HG03520 (cell line): ENCODE results near the gene STK38L.

Source experiments
- ATAC-seq: cut with Tn5 transposase; IDR thresholded peaks from one replicate; pipeline ENCODE4 v1.9.1; 2021; ENCODE audit warnings: mild to moderate bottlenecking, moderate library complexity; ENCODE audit not compliant: unreplicated experiment

STK38L gene

DNA sequence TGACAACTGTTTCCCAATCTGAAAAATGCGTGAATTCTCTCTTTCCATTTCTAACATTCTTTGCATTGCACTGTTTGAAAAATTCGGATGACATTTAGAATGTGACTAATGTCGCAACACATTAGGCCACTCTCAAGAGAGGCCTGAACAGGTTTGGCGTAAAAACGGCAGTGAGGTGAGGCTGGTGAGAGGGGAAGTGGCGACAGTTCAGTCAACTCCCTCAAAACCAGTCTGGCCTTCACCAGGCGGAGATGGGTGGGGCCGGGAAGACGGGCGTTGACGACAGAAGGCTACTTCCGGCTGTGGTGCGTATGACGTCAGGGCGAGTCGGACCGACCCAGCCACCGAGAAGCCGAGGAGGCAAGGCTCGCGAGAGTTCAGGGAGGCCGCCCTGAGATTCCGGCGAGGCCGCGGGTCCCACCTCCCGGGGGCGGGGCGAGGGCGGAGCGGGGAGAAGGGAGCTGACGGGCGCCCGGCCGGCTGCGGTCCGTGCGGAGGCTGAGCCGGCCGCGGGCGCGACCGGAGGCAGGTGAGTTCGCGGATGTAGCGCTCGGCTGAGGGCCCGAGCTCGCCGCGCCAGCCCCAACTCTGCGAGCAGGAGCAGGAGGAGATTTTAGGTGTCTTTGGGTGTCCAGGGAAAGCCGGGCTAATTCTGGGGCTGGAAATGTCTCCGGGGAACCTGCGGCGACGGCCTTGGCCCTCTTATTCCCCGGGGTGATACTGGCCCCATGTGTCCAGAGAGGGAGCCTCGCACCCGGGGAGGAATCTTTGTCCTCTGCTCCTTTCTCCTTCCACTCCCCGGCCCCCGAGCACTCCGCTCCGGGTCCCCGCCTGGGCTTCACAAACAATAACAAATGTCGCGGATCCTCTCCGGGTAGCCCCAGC is at the start of gene STK38L:
Gene STK38L (plus strand): TSS at position 483 of the 885 bp plus-strand sequence. CDS start 53,435 bp downstream, outside the sequence.
- ATAC-seq = peak; percentile 92

DNA sequence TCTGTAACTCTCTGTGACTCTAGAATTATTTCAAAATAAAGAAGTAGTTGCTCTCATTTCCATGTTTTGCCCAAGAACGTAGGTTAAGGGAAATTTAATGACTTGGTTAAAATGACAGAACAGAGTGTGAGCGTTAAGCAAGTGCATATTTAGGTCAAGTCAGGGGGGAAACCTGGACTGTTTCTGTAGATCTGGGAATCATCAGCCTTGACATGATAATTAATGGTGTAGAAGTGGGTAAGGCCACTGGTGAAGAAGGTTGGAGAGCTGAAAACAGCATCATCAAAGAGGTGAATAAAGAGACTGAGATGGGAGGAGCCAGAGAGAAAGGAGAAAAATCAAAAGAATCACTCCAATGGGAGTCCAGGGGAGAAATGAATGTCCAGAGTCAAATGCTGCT is 49.4 kb upstream of the STK38L start:
- ATAC-seq = no peak

DNA sequence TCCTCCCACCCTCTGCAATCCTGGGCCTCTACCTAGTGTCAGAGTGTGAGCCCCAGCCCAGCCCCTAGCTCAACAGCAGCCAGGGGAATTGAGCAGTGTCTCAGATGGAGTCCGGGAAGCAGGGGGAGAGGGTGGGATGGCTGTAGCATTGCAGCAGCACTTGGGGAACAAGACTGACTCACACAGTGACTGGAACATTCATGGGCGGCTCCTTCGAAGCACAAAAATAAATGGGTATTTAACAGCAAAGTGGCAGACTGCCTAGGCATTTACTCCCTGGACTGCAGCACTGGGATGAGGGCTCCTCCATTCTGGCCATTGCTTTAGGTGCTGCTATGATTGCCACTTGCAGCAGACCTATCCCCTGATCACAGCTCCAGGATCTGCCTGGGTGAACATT is 46.0 kb upstream of the STK38L start:
- ATAC-seq = no peak

DNA sequence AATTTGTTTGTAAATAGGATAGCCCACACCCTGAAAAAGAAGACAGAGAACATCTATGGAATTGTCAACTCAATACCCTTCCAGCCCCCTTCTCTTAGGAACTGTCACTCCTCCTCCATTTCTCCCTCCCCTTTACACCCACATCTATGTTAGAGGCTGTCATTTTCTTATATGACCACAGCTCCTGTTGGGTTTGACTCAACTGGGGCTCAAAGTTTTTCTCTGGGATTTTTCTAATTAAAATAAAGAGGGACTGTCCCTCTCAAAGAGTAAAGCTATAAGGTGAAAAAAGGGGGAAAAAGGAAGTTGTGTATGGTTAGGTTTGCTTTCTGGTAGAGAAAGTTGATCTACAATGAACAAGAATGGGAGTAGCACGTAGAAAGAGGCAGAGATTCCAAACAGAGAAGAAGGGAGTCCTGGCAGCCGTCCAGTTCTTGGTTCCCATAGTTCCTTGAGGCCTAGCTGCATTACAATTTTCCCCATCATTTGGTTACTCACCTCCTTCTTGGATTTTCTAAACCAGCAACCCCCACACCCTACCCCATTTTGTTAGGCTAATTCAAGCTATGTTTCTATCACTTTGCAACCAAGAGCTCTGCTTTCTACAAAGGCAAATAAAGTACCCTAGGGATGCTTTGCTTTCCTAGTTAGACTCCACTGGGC is 44.3 kb upstream of the STK38L start:
- ATAC-seq = no peak

DNA sequence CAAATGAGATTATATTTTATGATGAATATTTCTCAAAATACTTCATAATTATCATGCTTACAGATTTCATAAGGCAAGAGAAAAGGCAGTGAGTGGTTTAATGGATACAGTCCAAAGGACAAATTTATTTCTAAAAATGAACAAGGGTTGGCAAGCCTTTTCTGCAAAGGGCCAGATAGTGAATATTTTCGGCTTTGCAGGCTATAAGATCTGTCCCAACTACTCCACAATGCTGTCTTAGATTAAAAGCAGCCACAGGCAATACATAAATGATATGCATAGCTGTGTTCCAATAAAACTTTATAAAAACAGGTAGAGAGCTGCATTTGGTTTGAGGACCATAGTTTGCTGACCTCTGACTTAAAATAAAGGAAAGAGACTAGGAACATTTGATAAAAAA is 42.9 kb upstream of the STK38L start:
- ATAC-seq = no peak

DNA sequence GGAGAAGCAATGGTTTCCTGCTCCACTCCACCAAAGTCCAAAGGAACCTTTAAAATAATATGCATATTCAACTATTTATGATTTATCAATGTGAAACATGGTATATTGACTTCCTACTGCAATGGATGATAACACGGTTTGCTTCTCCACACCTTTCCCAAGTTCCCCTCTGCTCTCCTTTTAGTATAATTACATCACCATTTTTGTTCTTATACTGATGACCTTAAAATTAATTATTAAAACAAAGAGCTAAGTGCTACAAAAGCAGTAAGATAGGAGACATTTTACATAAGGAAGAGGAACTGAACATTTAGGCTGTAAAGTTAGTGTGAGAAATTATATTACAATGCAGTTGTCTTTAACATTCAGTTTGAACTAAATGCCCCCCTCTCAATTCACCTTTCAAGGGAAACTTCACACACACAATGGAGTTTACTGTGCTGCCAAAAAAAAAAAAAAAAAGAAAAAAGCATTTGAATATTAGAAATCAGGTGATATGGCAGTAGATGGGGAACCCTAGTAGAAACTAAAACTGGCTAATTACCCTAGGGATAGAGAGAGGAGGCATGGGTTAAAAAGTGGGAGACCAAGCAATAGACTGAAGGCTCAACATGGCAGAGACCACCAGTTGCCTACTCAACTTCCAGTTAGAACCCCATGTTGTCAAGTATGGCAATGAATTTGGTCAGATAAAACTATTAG is 37.1 kb upstream of the STK38L start:
- ATAC-seq = no peak

DNA sequence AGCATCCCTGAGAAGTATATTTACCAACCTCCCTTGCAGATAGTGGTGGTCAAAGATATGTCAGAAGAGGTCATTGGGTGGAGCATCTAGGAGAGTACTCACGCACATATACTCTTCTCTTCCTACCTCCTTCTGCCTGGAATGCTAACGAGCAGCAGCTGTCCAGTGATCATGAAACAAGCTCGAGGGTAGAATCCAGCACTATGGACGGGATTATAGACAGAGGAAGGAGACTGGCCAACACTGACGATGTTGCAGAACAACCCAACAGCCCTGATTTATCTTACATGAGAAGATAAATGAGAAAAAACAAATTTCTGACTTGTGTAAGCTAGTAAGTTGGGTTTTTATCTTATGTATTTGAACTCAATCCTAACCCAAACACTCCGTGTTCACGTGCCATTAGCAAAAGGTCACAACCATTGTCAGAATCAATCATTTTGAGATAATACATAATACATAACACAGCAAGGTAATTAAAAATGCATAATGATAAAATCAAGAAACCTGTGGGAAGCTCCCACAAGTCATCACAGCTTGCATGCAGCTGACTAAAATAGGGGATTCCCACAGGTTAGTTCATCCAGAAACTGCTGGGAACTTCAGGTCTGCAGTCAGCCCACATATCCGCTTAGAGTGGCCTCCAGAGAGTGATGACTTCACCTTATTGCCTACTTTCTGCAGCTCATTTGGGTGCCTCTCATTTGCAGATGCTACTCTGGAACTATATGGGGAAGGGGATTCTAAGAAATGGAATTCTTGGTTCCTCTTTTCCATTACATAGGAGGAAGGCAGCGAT is 36.3 kb upstream of the STK38L start:
- peak; percentile 72 for ATAC-seq

DNA sequence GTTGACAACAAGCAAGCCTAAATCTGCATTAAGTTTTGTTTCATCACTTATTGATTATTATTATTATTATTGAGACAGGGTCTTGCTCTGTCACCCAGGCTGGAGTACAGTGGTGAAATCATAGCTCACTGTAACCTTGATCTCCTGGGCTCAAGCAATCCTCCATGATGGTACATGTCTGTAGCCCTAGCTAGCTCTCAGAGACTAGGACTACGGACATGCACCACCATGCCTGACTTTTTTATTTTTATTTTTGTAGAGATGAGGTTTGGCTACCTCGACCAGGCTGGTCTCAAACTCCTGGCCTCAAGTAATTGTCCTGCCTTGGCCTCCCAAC is 35.7 kb upstream of the STK38L start:
- peak; percentile 6 for ATAC-seq

DNA sequence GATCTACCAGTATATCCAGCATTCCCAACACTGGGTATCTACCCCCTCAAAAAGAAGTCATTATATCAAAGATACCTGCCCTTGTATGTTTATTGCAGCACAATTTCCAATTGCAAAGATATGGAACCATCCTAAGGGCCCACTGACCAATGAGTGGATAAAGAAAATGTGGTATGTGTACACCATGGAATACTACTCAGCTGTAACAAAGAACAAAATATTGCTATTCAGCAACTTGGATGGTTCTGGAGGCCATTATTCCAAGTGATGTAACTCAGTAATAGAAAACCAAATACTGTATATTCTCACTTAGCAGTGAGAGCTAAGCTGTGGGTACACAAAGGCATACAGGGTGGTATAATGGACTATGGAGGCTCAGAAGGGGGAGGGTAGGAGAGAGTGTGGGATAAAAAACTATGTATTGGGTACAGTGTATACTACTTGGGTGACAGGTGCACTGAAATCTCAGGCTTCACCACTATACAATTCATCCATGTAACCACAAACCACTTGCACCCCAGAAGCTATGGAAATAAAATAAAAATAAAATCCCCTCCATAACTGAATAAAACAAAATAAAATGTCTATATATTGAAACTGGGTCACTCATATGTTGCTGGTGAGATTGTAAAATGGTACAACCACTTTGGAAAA is 34.7 kb upstream of the STK38L start:
- no peak for ATAC-seq

DNA sequence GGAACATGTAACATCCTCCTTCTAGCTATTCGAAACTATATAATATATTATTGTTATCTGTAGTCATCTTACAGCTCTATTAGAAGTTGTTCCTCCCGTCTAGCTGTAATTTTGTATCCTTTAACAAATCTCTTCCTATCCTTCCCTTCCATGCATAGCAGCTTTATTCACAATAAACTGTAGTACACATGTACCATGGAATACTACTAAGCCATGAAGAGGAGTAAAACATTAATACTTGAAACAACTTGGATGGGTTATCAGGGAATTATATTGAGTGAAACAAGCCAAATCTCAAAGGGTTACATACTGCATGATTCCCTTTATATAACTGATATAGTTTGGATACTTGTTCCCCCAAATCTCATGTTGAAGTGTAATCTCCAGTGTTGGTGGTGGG is 33.9 kb upstream of the STK38L start:
- ATAC-seq = no peak

DNA sequence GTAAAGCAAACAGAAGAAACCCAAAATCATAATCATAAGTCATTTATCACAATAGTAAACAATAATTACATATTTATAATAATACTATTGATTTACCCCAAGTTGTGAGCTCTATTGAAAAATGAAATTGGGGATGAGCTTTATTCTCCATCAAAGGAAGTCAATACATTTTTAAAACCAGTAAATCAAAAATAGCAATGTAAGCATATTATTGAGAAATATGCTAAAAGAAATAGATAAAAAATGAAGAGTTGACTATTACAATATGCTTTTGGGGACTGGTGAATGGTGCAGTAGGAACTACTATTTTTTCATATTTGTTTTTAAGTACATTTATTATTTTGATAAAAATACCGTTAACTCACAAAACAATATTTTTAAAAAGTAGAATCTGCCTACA is 31.2 kb upstream of the STK38L start:
- ATAC-seq = no peak

DNA sequence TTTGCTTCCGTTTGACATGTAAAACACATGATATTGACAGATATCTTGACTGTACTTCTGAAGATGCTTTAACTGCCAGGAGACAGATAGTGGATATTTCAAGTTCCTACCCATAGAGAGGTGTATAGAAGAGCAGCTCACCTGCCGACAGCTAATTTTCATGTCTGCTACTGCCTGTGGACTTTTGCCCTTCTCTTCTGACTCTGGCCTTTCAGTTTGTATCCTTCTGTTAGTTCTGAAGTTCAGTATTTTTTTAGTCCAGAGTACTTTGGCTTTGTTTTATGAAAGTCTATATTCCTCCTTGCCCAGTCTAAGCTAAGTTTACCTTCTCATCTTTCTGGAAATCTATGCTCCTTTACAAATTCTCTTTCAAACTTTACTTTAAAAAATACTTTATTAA is 30.8 kb upstream of the STK38L start:
- ATAC-seq = no peak

DNA sequence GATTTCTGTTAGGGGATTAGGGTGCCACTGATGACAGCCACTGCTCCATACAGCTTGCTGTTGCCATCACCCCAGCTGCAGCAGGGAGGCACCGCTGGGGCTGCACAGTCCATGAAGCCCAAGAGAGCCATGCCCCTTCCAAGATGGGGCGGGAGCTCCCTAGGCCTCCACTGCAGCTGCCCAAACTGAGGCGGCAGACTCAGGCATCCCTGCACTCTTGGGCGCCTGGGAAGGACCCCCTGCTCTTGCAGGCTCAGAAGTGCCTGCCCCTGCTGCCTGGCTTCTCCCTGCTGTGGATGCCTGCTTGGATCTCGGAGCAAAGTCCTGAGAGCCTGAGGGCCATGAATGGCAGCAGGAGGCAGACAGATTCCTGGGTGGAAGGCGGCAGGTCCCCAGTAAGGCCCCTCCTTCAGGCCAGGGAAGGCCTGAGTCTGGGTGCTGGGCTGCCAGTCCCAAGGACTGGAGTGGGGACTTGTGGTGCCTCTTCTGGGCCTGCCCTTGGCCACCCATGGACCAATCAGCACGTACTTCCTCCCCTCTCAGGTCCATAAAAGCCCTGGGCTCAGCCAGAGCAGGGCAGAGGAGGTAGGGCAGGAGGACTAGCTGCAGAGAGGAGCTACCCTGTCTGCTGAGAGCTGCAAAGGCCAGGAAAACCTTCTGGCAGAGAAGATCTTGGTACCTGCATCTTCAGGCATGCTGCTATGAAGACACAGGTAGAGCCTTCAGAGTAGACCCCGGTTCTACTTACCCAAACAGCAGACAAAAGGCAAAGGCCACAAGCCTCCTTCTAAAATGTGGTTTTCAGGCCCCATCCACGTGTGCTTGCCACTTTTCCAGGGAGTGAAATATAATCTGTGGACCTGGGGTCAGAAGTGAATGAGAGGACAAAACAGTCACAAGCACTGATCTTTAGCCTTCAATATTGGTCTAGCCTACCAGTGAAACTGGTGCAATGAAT is 30.0 kb upstream of the STK38L start:
- ATAC-seq = no peak

DNA sequence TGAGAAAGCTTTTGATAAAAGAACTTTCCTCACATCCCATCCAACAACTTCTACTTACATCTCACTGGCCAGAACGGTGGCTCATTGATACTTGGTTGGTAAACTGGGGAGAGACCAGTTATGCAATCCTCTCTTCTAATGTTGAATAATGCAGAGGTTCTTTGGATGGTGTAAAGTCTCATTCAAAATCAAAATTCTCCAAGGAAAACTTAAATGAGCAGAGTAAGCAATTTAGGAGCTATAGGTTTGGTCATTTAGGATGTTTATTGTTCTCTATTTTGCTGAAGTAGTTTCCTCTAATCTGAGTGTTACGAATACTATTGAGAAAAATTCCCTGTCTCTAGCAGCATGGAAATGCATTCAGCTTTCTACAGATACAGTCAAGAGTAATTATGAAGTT is 26.5 kb upstream of the STK38L start:
- ATAC-seq = no peak

DNA sequence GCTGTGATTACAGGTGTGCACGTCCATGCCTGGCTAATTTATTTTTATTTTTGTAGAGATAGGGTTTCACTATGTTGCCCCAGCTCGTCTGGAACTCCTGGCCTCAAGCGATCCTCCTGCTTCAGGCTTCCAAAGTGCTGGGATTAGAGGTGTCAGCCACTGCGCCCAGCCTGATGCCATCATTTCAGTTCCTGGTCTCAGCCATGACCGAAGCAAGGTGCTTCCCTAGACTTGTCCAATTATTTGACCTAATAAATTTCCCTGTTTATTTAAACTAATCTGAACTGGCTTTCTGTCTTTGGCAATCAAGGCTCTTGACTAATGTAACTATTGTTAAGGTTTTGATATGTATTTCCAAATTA is 24.4 kb upstream of the STK38L start:
- no peak for ATAC-seq

DNA sequence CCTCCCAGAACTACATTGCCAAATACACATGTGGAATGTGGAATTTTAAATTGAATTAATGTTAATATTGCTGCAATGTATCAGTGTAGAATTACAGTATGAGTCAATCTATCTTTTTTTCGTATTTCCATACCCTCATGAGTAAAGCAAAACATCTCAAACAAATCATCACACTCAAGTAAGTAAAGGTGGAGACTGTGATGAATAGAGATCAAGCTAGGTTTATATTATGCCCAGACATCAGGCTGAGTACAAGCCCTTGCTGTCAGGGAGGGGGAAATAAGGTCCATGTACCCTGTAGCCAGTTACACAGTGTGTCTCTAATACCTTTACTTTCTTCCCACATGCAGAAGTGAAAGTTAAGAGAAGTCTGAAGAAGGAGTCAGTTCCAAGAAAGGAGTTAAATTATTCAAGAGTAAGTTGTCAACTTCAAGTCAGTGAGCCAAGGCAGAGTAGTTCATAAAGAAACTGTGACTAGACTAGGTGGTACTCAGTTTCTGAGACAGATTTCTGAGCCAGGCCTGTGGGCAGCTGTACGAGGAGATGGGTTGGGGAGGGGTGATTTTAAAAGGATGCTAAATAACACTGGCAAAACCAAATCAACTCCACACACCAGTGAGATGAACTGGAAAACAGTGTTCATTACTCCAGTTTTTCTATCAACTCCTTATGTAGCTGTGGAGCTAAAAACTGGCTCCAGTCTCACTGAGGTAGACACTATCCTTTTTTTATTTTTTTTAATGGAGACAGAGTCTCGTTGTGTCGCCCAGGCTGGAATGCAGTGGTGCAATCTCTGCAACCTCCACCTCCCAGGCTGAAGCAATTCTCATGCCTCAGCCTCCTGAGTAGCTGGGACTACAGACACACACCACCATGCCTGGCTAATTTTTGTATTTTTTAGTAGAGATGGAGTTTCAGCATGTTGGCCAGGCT is 23.8 kb upstream of the STK38L start:
- ATAC-seq = peak; percentile 60

DNA sequence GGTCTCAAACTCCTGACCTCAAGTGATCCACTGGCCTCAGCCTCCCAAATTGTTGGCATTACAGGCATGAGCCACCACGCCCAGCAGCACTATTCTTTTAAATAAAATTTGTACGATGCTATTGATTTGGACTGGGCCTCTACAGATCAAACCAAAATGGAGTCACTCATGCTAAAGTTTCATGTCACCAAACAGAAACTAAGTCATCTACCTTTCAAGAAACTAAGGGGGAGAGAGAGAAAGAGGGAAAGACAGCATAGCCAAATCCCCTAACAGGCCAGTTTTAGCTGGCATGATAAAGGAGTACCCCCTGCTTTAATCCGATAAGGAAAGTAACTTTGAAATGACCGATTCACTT is 23.1 kb upstream of the STK38L start:
- ATAC-seq = no peak

DNA sequence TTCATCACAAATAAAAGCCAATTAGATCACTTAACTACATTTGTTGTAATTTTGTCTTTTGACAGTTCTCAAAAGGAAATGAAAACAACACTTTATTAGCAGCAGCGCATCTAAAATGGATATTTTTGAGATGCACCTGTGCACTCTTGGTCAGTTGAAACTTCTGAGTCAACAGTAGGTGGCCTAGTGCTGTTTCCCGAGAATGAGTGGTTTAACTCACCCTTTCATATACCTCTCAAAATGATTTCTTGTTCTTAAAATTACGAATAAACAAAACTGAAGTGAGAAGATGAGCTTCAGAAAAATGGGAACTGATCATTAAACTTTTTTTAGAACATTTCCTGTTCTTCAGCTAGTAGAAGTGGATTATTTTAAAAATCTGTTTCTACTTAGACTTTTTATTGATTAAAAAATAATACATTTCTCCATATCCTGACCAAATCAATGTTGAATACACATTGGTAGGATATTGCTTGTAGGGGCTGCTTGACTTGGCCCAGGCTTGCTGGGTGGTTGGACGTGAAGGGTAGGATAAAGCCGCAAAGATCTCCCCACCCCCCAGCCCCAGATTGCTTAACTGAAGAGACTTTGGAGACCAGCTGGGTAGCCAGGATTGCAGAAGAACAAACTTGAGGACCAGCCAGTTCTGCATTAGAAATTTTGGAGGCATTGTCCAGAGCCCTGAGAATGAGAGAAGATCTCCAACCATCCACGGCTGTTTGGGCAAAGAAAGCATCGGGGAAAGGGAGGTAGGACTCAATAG is 22.3 kb upstream of the STK38L start:
- ATAC-seq = peak; percentile 76
